LHCN-M2 (cell line): ENCODE data around the gene ATXN10. TPM values are rescaled to one million over a fixed set of nuclear protein-coding genes. Genes with fewer than 3 reads are reported as not detected.
"Not testable (repeated sequence)": the region's sequence is repeated elsewhere in the genome, so short reads cannot be mapped to it uniquely, and the experiment has no call there.

Experiments used
- DNase-seq: peaks from one replicate; pipeline ENCODE4 v3.0.0-alpha.2; 2012; ENCODE audit warnings: low read depth
- total RNA-seq: library from RNA; depleted of rRNA; stranded (reverse); fragments of >200 nt; gene quantifications from 2 replicates; pipeline ENCODE4 v1.2.3, GENCODE V29; 2014

Gene ATXN10
- total RNA-seq, 1 experiment from 2014 or later = 98.0 TPM

DNA sequence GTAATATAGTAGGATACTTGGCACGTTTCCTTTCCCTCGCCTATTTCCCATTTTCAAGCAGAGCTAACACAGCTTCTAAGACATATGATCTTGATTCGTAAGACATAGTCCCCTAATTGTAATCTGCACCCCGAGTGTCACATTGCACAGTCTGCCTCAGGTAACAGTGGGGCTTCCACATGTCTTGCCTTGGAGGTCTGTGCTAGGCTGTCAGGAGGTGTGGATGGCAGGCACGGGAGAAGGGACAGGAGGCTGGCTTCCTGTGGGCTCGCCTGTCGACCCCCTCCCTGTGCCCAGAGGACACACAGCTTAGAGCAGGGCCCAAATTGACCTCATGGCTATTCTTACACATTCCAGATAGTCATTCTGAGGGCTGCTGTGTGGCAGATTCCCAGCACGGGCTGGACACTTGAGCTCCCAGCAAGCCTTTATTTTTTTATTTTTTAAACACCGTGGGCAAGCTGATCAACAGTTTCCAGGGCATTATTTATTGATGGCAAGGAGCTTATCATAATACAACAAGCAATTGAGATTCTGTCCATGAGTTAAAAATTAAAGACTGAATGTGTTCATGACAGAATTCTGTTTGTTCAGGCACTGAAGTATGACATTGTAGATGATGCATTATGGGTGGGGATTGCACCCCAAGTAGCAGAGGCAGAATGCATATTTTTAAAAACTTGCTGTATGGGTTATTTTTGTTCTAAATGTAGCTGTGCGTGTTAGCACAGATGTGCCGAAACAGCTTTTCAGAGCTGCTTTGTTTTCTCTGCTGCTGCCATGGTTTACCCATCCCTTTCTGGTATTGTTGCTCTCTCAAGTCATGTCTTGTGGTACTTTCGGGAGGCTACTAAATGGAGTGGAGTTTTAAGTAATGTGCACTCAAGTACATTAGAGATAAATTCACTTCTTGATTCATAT is 113.0 kb downstream of the ATXN10 start:
- no peak for DNase-seq

DNA sequence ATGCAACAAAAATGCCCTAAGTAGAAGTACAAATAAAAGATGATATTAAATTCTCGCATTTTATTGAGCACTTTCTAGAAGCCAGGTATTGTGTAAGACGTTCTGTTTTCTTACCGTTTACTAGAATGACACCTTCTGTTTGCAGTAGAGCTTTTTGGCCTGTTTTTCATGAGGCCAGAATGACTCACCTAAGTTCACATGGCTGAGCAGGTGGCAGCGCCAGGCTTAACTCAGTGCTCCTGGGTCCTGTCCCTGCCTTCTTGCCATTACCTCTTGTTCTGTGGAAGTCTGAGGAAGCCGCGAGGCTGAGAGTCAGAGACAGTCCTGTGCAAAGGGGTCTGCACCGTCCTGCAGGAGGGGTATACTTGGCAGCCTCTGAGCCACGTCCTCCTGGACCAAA is 113.8 kb downstream of the ATXN10 start:
- DNase-seq = no peak

DNA sequence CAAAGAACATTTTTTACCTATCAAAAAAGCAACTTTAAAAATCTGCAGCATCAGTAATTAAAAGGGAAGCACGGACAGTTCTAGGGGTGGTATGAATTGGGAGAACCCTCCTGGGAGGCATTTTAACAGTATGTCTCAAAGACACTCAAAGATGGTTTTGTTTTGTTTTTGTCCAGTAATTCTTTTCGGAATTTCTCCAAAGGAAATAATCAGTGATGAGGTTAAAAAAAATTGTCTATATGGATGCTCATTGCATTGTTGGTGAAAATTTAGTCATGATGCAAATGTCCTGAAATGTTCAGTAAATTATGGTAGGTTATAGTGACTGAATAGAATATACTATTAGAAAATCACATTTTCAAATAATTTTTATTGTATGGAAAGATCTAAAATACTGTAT is 115.1 kb downstream of the ATXN10 start:
- no peak for DNase-seq

DNA sequence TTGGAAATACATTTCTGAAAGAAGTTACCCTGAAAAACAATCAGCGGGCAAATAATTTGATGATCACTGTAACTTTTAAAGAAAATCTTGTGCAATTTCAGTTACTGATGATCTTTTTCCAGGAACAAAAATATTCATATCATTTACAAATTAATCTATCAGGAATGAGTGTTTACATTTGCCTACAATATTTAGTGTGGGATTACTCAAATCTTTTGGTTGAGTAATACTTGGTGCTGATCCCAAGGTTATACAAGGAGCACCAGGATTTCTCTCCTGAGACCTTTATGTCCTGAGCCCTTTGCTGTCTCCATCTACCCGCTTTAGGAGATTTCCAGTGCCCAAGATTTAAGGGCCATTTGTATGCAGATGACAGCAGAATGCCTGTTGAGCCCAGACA is 116.1 kb downstream of the ATXN10 start:
- DNase-seq = no peak

DNA sequence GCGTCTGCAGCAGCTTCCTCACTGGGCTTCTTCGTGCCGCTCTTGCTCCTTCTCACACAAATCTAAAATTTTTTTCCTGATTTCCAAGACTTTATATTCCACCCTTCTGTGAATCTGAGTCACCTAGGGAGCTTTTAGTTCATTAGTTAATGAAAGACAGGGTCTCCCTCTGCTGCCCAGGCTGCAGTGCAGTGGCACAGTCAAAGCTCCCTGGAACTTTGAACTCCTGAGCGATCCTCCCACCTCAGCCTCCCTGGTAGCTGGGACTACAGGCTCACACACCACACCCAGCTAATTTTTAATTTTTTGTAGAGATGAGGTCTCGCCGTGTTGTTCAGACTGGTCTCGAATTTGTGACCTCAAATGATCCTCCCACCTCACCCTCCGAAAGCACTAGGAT is 116.9 kb downstream of the ATXN10 start:
- no peak for DNase-seq

DNA sequence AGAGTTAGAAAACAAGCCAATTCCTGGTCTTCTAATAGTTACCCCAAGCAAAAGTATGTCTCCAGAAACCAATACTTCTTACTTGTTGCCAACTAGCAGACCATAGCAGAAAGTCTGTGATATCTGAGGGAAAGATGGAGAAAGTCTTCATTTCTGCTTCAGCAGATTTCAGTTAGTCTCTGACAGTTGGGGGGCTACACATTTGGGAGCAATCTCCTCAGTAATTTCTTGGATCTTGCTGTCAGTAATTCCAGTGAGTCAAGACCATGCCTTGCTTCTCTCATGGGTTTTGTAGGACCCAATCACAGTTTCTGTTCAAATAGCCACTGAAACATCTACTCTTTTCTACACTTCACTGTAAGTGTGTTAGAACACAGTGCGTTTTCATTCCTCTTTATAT is 118.8 kb downstream of the ATXN10 start:
- no peak for DNase-seq

DNA sequence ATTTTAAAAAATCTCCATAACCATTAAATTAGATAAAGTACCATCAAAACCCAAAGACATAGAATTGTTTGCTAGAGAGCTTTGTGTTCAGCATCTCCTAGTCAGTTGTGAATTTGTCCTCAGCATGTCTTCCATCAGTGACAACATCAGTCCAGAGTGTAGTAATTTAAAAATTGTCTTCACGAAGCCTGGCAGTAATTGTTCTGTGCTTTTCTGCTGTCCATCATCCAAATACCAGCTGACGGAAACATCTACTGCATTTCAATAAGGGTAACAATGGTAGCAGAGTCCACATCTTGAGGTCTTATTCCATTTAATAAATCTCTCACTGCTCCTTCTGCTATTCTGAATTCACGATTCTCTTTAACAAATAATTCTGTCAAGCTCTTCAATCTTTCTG is 121.5 kb downstream of the ATXN10 start:
- DNase-seq = no peak

DNA sequence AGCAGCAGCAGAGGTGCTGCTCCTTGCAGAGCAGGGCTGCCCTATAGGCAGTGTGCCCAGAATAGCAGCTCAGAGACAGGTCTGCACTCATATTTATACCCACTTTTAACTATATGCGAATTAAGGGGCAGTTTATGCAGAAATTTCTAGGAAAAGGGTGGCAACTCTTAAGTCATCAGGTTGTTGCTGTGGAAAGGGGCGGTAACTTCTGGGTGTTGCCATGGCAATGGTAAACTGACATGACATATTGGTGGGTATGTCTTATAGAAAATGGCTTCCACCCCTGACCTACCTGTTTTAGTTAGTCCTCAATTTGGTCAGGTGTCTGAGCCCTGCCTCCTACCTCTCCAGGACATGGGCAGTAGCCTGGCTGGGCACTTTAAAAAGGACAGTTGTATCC is 122.3 kb downstream of the ATXN10 start:
- DNase-seq = no peak

DNA sequence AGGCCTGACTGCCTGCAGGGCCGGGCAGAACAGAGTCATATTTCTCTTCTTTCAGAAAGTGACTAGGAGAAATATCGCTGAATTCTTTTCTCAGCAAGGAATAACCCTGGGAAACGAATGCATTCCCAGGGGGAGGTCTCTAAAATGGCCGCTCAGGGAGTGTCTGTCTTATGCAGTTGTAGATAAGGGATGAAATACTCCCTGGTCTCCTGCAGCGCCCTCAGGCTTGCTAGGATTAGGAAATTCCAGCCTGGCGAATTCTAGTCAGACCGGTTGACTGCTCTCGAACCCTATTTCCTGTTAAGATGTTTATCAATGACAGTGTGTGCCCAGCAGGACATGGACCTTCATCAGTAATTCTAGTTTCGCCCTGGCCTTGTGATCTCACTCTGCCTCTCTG is 124.4 kb downstream of the ATXN10 start:
- not testable (repeated sequence) for DNase-seq

DNA sequence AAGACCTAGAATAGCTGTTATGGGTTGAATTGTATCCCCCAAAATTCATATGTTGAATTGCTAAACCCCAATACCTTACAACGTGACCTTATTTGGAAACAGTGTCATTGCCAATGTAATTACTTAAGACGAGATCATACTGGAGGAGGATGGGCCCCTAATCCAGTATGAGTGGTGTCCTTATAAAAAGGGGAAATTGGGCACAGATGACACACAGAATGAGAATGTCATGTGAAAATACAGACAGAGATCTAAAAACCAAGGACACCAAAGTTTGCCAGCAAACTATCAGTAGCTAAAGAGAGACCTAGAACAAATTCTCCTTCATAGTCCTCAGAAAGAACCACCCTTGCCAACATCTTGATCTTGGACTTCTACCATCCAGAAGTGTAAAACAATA is 127.7 kb downstream of the ATXN10 start:
- no peak for DNase-seq

DNA sequence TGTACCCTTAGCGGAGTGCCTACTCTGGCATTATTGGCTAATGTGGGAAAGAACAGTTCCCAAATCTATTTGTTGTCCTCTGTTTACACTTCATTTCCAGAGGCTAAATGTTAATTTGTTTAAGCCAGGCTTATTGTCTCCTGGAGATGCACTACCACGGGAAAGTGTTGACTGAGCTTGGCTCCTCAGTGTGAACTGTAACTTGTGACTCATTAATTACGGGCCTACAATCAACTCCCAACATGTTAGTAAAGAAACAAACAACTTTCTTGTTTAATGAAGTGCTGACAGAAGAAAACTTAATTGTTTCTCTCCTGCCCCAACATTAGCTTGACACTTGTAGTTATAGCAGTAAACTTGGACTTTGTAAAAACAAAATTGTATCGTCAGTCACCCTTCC is 130.4 kb downstream of the ATXN10 start:
- no peak for DNase-seq

DNA sequence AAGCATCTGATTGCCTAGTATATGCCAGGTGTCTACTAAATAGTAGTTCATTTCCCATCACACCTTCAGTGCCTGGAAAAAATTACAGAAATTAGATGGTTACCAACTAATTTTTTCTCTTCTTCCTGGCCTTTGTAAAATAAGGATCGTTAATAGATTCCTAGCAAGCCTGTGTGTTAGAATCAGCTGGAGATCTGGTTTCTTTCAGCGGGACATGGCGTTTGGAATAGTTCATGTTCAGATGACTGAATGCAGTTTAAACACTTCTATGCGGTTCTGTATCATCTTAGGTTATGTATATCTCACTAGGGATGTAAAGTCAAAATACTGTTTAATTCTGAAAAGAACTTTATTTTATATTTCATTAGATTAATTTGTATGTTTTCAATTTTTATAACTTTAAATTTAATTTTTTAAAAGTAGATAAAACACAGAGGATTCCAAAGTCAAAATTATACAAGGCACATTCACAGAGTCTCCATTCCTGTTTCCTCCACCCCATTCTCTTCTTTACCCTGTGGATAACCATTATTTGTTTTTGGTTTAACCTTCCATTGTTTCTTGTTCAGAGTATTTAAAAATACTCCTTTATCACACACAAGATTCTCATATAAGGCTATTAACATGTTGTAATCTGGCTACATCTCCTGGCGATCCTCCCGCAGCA is 132.8 kb downstream of the ATXN10 start:
- DNase-seq = no peak

DNA sequence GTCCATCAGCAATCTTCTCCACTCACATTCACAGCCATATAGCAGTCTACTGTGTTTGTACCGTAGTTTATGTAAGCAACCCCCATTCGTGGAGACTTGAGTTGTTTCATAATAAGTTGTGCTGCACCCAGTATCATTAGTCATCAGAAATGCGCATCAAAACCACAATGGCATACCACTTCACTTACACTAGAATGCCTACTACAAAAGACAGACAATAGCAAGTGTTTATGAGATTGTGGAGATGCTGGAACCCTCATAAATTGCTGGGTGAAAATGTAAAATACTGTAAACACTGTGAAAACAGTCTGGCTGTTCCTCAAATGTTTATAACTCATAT is 133.3 kb downstream of the ATXN10 start:
- DNase-seq = peak; percentile 99

DNA sequence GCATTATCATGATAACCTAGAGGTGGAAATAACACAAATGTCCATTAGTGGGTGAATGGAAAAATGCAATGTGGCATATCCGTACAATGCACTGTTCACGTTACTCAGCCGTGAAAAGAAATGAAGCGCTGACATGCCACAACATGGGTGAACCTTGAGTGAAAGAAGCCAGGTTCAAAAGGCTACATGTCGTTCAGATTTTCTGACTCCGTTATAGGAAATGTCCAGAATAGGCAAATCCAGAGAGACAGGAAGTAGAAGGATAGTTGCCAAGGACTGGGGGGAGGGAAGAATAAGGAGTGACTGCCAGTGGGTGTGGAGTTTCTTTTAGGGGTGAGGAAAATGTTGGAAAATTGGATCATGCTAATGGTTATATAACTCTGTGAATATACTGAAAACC is 133.8 kb downstream of the ATXN10 start:
- DNase-seq = no peak

DNA sequence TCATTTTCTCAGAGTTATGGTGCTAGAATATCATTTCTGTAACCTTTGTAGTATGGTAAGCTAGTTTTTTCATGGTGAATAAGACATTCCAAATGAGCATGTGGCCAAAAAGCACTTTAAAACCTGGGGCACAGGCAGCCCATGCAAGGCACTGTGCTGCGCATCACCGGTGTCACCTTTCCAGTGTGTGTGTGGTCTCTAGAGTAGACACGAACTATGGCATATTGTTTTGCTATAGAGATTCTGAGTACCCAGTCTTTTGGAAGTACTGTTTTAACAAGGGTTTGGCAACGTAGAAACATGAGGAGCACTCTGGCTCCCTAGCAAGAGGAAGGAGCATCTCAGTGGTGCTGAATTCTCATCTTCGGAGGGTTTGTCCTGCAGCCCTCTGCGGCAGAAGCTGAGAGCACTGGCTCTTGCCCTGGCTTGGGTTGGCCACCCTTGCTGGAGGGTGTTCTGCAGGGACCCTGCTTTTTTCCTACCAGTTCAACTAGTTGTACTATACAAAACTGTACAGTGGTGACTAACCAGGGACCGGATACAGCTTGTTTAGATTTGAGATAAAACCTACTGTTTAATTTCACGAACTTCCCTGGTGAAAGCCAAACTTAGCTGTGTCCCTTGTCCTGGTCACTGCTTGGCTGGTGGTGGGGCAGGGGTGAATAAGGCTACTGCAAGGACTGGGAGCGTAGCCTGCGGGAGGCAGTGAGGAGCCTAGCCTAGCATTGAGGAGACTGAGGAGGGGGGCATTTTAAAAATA is 135.7 kb downstream of the ATXN10 start:
- DNase-seq = no peak

DNA sequence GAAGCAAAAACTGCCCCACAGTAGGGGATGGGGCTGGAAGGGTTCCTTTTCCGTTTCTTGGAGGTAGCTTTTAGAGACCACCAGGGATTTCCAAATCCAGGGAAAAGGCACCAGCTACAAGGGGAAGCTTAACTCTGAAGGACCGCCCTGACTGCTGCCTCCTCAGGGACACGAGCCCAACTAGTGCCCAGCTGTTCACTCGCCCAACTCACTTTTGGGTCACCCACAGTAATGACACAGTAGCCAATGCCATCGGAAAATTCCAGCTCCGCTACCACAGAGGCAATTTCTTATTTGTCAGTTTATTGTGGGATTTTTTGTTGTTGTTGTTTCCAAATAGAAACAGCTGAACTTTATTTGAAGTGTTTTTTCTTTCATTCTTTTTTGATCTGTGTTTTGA is 141.3 kb downstream of the ATXN10 start:
- DNase-seq = no peak

DNA sequence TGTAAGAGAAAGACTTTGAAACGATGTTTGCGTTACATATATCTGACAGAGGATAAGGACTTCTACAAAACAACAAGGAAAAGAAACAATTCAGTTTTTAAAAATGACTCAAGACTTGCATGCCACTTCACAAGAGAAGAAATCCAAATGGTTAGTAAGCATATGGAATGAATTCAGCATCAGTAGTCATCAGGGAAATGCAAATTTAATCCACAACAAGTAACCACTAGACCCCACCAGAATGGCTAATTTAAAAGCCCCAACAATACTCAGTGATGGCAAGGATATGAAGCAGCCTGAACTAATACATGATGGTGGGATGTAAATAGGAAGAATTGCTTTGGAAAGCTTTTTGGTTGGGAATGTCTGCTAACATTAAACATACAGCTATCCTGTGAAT is 142.6 kb downstream of the ATXN10 start:
- DNase-seq = no peak

DNA sequence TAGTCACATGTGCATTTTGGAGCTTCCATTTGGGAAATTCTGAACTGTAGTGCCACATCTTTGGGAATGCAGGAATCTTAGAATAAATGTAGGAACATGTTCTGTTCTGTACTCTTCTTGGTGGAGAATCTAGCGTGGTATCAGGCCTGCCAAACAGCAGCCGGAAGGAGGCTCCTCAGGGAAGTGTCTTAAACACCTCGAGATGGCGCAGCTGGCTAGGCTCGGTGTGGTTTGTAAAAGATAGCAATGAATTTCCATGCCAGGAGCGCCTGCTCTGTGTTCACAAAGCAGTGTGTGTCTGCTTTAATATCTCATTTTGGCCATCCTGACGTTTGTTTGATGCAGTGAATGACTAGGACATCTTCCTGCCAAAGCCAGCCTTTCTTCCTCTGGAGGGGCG is 145.1 kb downstream of the ATXN10 start:
- DNase-seq = no peak

DNA sequence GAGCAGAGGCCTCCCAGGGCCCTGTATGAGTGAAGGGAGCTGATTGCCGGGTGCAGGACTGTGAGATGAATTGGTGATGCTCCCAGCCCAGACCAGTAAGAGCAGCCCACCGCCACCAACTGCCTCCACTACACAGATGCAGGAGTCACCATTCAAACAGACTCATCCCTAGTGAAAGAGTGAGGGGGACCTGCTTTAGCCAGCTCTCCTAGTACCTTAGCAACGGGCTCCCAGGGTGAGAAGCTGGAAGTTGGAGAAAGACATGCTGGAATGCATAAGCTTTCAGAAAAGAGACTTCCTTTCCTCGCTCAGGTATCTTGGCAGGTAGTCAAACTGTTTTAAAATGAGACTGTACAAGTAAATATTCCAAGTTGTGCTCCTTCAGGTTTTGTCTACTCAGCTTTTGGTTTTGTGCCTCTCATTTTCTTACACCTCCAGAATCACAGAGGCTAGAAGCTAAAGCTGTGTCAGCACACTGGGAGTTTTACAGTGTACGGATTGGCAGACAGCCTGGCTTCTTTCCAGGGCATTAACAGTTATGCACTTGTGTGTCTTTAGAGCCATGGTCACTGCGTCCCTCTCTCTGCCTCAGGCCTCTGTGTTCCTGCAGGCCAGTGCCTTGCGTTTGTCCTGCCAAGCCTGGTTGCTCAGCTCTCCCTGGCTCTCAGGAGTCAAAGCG is 146.2 kb downstream of the ATXN10 start:
- DNase-seq = no peak

DNA sequence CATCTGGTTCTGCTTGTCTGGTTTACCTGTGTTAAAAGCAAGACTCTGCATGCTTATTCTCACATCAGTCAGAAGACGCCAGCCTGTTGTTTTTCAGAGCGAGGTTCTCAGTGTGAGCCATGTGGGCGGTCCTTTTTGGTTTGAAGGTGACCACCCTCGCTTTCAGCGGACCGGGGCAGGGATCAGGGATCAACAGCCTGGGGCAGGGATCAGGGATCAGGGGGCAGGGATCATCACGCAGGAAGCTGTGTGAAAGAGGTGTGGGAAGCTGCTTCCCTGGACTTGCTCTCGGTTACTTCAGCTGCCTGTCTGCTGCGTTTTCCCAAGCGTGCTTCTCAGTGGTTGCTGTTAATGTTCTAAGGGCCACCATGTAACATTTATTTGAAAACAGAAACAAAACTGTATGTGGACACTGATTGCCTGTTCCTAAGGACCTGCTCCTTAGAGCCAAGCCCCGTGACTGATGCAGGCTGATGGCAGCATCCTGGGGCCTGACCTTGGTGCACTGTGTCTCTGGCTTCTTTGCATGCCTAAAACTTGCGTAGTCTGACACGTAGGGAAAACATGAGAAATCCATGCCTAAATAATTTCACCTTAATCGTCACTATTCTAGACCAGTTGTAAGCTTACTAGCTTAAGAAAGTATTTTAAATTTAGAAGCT is 146.9 kb downstream of the ATXN10 start:
- DNase-seq = no peak

DNA sequence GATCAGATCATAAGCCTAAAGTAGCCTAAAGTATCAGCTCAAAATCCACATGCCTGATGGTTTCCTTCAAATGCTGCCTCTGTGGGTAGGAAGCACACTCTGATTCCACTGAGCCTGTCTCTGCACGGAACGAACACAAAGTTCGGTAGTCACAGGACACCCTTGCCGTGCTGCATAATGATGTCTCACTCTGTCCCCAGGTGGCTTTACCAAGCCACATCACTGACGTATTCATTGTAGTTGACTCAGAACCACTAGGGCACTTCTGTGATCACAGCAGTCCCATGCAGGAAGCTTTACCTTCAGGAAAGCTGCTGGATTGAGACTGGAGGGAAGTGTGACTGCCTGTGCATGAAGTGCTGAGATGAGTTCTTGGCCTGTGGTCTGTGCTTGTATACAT is 147.7 kb downstream of the ATXN10 start:
- DNase-seq = no peak
